Kidney epithelial cell (primary cell): ENCODE results near the gene APP. TPM values are rescaled to one million over a fixed set of nuclear protein-coding genes. Genes with fewer than 3 reads are reported as not detected.

Experiments
- DNase-seq: peaks from one replicate; pipeline ENCODE4 v3.0.0-alpha.2; 2010; ENCODE audit warnings: low read depth
- H3K27me3 ChIP-seq: 2 replicates; pipeline ENCODE4 v1.6.0; 2011; ENCODE audit warnings: low read length; ENCODE audit not compliant: control insufficient read depth, insufficient read depth
- H3K36me3 ChIP-seq: 2 replicates; pipeline ENCODE4 v1.5.1; 2011; ENCODE audit warnings: low read length; ENCODE audit not compliant: control insufficient read depth, insufficient read depth
- H3K4me3 ChIP-seq: 2 replicates; pipeline ENCODE4 v1.5.1; 2011; ENCODE audit warnings: low read depth, mild to moderate bottlenecking, control low read depth, low read length
- total RNA-seq: library from RNA; depleted of rRNA; stranded (reverse); fragments of >200 nt; gene quantifications from 2 replicates; pipeline ENCODE4 v1.2.3, GENCODE V29; 2015
- TF ChIP-seq, protein P1 (sequence below): IDR thresholded peaks from 2 replicates; pipeline ENCODE4 v1.5.1; 2011; ENCODE audit warnings: mild to moderate bottlenecking, moderate library complexity, low read length, control low read depth, inconsistent platforms; ENCODE audit not compliant: insufficient read depth, poor library complexity, severe bottlenecking

The APP gene
- total RNA-seq, 1 donor from 2014 or later = 624 TPM

DNA sequence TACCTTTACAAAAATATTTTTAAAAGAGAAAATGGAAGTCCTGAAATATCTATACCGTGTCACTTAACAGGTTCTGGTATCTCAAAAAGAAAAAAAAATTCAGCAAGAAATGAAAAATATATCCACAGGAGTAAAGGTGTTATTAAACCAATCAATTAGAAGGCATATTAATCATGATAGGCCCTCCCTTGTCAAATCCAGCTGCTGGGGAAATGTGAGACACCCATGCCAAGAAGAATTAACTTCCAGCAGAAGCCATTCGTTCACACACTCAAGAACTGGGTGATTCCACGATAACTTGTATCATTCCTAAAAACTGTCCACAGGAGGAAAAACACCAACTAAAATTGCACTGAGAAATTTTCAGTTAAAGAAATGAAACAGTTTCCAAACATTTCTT is 57.6 kb downstream of the APP start:
- no peaks in the 10 kb centered on the region for H3K36me3 ChIP-seq

GRCh38 chr21:26112127-26112742 is 58.3 kb downstream of the APP start:
- no peaks in the 10 kb centered on the region for H3K36me3 ChIP-seq
- no peaks in the 10 kb centered on the region for H3K27me3 ChIP-seq
- no peak overlapping the region for H3K4me3 ChIP-seq
- DNase-seq = no peak
- TF ChIP-seq, protein P1, sequence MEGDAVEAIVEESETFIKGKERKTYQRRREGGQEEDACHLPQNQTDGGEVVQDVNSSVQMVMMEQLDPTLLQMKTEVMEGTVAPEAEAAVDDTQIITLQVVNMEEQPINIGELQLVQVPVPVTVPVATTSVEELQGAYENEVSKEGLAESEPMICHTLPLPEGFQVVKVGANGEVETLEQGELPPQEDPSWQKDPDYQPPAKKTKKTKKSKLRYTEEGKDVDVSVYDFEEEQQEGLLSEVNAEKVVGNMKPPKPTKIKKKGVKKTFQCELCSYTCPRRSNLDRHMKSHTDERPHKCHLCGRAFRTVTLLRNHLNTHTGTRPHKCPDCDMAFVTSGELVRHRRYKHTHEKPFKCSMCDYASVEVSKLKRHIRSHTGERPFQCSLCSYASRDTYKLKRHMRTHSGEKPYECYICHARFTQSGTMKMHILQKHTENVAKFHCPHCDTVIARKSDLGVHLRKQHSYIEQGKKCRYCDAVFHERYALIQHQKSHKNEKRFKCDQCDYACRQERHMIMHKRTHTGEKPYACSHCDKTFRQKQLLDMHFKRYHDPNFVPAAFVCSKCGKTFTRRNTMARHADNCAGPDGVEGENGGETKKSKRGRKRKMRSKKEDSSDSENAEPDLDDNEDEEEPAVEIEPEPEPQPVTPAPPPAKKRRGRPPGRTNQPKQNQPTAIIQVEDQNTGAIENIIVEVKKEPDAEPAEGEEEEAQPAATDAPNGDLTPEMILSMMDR = no peak

More for the DNA sequence above, 57.6 kb downstream of the APP start:
- Histone ChIP-seq H3K4me3 (no peak overlapping the region), H3K27me3 (no peaks in the 10 kb centered on the region)
- DNase-seq = no peak
- TF ChIP-seq, protein P1 = no peak

DNA sequence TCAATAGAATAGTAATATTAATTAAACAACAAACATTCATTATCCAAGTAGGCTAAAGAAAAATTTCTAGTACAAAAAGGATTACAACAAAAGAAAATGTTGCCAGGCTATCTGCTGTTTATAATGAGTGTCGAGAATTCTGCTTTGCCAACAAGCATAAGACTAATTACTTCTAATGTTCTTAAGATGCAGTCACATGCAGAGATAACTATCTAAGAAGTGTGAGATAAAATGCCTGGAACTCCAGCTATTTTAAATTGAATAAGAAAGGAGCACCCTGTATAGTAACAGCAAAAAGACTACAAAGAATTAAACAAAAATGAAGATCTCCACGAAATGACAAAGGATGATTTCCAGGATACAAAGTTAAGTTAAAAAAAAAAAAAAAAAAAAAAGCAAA is 59.9 kb downstream of the APP start:
- no peak overlapping the region for H3K4me3 ChIP-seq
- TF ChIP-seq, protein P1 = no peak
- H3K36me3 ChIP-seq = no peaks in the 10 kb centered on the region
- H3K27me3 ChIP-seq = no peaks in the 10 kb centered on the region
- DNase-seq = no peak

GRCh38 chr21:26107429-26107828 is 63.1 kb downstream of the APP start:
- no peak for DNase-seq
- H3K36me3 ChIP-seq = no peaks in the 10 kb centered on the region
- no peak overlapping the region for H3K4me3 ChIP-seq
- H3K27me3 ChIP-seq = no peaks in the 10 kb centered on the region
- TF ChIP-seq, protein P1 = no peak

- no peaks in the 10 kb centered on the region for H3K27me3 ChIP-seq
- H3K36me3 ChIP-seq = no peaks in the 10 kb centered on the region
- TF ChIP-seq, protein P1 = no peak
- no peak for DNase-seq
- H3K4me3 ChIP-seq = no peak overlapping the region
These were observed 64.0 kb downstream of the APP start for GRCh38 chr21:26106562-26106961.

GRCh38 chr21:26105819-26106218 is 64.8 kb downstream of the APP start:
- no peak for DNase-seq
- TF ChIP-seq, protein P1 = no peak
- Histone ChIP-seq H3K27me3 (no peaks in the 10 kb centered on the region), H3K36me3 (no peaks in the 10 kb centered on the region), H3K4me3 (no peak overlapping the region)
